HG03045 (cell line): Measurements from ENCODE around the gene NRSN1.

Source experiments
- ATAC-seq: cut with Tn5 transposase; IDR thresholded peaks from one replicate; pipeline ENCODE4 v1.9.1; 2021; ENCODE audit warnings: mild to moderate bottlenecking, moderate library complexity; ENCODE audit not compliant: unreplicated experiment

The NRSN1 gene, protein sequence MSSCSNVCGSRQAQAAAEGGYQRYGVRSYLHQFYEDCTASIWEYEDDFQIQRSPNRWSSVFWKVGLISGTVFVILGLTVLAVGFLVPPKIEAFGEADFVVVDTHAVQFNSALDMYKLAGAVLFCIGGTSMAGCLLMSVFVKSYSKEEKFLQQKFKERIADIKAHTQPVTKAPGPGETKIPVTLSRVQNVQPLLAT

DNA sequence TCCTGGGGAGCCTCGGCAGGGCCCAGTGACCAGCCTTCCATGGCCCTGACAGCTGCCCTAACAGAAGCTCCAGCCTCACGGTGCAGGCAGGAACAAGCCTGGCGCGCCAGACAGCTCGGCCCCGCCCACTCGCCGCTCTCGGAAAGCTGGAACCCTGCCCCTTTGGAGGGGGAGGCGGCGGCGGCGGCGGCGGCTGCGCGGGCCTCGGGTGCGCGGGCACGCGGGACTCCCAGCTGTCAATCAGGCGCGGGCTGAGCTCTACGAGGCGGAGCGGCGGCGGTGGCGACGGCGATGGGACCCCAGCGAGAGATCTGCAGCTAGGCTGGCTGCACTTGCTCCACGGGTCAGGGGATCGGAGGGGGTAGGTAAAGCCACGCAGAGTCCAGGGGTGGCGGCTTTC is at the start of gene NRSN1:
NRSN1 (plus strand) TSS at position 236 of the 400 bp plus-strand sequence. CDS start 8,113 bp downstream, outside the sequence.
- no peak for ATAC-seq

DNA sequence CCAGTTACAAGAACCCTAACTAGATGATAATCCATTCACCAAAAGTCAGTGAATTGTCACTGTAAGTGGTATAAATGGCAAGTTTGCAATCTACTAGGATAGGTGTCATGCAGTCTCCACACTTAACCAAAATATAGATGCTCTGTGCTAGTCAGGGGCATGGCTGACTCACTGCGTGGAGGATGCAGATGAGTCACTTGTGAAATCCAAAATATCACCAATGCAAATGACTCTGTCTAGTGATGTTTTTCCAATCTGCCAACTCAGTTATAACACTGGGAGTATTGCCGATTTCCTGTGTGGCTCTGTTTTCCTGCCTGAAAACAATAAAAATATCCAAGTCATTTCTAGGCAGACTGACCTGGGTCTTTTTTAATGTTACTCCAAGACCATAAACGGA is 47.8 kb upstream of the NRSN1 start:
- ATAC-seq = no peak

DNA sequence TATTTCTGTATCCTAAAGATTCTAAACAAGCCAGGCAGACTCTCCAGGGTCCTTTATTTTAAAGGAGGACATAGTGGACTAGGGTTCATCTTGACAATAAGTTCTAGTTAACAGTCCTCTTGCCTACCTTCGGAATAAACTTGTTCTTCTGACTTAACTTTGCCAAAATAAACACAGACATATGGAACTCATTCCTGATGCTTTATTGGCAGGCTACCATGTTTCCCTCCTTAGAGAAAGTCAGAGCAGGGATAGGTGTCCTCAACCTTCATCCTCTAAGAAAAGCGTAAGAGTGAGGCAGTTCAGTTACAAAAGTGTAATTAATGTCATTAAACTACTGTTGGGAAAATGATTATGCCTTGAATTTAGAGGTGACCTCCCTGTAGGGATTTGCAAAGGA is 46.9 kb upstream of the NRSN1 start:
- ATAC-seq = no peak

DNA sequence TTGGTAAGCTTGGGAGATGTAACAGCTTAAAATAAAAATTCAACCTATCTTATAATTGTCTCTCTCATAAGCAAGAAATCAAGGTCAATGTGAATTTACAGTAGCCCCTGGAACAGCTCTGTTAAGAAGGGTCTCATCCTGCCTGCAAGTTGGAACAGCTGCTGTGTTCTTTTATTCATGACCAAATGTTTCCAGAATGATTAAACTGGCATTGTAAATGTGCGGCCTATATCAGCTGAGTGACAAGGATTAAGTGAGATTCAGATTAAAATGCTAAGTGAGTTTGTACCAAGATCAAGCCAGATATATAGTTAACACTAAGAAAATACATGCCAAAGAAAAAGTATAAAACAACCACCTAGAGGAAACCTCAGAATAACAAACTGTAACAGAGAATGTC is 45.3 kb upstream of the NRSN1 start:
- no peak for ATAC-seq

DNA sequence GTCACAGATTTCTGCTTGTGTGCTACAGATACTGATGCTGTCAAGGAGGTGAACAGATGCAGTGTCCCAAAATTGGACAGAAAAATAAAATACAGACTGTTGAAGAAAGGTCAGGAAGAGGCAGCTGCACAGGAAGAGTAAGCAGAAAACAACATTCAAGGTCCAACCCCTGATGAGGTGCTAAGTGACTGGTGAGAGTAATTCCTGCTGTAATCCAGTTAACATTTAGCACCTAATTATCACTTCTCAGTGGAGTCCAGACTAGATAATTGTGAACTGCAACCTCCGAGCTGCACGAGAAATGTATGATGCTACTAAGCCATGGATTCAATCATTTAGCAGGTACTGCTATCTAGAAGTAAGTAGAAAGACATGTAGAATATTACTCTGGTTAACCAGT is 36.3 kb upstream of the NRSN1 start:
- no peak for ATAC-seq

DNA sequence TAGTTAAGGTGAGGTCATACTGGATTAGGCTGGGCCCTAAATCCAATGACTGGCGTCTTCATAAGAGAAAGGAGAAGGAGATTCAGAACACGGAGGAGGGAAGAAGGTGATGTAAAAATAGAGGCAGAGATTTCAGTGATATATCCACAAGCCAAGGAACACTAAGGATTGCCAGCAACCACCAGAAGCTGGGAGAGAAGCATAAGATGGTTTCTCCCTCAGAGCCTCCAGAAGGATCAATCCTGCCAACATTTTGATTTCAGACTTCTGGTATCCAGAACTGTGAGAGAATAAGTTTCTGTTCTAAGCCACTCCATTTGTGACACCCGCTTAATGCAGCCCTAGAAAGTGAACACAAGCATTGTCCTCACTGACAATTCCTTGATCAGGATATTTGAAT is 33.6 kb upstream of the NRSN1 start:
- ATAC-seq = no peak

DNA sequence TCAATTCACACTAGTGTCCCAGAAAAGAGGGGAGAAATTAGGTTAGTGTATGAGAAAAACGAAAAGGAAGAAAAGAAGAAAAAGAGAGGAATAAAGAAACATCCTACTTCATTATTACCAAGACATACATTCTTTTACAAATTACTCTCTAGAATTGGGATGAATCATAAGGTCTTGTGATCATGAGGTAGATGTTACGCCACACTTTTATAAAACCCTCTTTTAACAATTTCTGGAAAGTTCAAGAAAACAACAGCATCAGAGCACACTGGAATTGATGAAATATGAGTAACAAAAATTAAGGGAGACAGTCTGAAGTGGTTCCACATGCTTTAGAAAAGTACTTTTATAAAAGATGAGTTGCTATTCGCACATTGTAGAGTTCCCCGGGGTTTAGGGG is 32.6 kb upstream of the NRSN1 start:
- ATAC-seq = no peak

DNA sequence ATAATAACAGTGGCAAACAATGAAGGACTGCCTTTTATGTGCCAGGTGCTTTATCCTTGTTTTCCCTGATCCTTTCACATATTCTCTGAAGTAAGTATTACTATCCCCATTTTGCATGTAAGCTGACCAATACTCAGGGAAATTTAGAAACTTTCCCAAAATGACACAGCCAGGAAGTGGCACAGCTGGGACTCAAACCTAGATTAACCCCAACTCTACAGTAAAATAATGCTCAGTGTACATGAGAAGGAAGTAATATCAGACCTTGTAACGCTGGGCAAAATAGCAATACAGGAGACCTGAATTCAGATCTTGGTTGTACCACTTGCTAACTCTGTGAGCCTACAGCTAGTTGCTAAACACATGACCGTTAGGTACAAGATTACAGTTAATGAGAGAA is 26.8 kb upstream of the NRSN1 start:
- ATAC-seq = no peak

DNA sequence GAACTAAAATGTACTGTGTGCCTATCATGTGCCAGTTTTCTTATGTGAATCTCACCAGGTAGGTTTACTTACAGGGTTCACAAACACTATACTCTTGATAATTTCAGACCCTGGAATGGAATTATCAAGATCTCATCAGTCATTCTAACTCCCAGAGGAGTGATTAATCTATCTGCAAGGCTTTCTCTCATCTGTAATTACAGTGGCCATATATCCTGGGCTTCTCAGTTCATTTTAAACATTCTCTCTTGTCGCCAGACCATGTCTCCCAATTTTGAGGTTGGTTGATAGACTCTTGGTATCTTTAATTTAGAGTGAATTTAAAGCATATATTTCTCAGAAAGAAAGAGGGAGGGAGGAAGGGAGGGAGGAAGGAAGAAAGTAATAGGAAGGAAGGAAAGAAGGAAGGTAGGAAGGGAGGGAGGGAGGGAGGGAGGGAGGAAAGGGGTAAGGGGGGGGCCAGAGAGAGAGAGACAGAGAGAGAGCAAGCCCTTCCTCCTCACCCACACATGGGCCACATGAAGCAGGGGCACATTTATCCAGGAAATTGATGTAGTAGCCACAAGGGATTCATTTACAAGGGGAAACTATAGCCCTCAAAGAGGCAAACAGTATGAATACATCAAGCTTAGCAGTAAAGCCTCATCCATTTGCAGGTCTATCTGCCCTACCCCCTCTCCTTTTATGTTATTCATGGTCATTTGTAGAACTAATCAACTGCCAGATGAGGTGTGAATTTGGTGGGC is 25.8 kb upstream of the NRSN1 start:
- ATAC-seq = no peak

DNA sequence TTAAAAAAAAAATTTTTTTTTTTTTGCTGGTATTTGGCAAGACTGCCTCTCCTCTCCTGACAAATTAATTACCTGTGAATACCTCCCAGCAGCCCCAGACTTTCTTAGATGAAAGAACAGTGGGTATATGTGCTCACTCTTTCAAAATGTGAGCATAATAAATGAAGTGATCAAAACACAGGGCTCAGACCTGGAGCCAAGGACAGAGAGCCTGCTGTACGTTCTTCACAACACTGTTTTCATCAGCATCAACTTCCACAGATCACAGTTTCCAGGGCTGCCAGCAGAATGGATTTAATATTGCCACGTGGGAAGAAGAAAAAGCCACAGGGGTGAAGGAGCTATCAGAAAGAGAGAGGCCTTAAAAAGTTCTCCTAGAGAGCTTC is 25.3 kb upstream of the NRSN1 start:
- no peak for ATAC-seq

DNA sequence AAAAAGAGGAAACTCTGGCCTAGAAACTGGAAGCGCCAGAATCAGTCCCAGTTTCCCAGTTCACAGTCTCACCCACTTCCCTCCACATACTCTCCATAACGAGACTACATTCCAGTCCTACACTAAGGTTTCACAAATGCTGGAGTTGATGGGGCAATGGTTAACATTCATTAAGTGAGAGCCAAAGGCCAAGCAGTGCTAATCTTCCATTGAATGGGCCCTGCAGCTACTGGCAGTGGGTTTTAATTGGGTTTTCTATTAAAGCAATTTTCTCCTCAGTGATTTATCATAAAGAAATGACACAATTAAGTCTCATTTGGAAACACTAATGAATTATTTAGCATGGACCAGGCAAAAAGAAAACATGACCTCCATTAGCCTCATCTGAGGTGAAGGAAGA is 20.8 kb upstream of the NRSN1 start:
- no peak for ATAC-seq

DNA sequence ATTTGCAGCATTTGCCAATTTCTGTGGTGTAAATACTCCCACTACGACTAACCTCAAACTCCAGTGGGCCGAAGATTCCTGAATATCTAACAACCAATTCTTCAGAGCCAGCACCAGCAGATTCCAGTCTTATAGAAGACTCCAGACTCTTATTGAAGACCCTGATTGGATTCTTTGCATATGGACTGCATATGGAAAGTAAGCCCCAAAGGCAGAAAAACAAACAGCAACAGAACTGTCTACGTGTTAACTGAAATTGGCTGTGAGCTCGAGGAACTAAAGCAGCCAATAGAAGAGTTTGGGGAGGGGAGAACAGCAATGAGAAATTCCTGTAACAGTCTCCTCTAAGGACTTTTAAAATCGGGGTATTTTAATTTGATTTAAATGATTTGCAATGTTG is 19.7 kb upstream of the NRSN1 start:
- ATAC-seq = no peak

DNA sequence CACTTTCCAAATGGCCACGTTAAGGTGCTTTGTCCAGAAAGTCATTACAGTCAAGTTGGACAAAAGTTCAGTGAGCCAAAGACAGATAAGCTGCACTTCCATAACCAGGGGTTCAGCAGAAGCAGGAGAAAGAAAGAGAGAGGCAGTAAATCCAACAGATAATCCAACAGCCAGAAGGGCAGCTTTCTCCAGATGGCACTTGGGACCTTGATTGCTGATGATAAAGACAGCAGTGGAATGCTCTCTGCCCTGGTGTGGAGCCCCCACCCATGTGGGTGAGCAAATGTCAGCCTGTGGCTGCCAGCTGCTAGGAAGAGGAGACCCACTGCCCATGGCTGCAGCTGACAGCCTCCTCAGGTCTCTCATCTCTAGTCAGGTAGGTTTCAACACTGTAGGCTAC is 18.7 kb upstream of the NRSN1 start:
- no peak for ATAC-seq

DNA sequence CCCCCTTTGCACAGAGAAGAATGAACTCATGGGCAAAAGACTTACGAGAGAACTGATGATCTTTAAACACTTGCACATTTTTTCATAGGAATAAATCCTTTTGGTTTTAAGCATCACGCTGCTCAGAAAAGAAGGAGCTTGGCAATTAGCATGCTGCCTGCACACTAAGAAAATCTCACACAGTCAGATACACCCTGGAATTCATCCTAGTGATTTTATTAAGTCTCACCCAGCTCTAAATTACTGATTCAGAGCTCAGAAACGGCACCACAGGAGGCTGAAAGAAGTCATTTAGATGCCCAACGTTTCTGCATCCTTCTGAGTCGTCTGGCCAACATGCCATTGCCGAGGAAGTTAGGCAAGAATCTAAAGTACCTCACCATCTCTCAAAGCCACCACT is 18.0 kb upstream of the NRSN1 start:
- no peak for ATAC-seq

DNA sequence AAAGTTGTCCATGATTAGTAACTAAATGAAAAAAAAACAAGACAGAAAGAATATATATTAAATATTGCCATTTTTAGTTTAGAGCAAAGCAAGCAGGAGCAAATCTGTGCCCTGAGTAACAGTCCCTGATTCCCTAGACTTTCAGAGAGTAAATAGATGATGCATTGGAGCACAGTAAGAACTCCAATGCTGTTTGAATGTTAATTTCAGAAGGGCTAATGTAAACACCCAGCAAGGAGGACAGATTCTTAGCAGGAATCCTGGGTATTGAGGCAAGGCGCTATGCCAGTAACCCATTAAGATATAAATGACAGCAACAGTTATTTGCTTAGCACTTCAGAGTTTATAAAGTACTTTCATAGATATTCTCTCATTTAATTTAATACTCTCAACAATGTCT is 15.6 kb upstream of the NRSN1 start:
- no peak for ATAC-seq

DNA sequence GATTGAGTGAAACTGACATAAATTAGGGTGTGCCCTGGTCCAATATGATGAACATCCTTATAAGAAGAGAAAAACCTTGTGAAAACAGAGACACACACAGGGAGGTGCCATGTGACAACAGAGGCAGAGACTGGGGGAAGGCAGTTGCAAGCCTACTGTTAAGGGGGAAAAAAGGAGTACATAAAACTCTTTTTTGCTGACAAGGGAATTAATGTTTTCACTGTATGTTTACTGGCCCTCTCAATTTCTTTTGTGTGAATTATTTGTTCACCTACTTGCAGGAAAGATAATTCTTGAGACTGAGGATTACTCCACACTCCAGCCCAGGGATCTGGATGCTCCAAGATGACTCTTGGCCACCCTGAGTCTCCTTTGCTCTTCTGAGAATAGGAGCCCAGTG is 12.1 kb upstream of the NRSN1 start:
- ATAC-seq = no peak

DNA sequence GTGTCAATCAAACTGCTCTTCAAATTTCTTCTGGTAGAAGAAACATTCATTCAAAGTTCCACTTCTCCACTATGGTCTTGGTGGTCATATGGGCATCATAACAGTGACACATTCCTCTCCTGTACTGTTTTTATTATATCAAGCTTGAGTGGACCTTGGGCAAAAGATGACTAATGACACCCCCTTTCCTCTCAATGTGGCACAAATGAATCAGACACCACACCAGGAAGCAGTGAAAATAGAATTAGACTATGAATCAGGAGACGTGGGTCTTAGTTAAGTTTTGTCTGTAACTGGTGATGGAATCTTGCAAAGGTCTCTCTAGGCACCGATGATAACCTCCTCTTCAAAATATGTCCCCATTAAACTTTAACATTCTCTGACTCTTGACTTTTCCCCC is 9.0 kb upstream of the NRSN1 start:
- ATAC-seq = no peak

DNA sequence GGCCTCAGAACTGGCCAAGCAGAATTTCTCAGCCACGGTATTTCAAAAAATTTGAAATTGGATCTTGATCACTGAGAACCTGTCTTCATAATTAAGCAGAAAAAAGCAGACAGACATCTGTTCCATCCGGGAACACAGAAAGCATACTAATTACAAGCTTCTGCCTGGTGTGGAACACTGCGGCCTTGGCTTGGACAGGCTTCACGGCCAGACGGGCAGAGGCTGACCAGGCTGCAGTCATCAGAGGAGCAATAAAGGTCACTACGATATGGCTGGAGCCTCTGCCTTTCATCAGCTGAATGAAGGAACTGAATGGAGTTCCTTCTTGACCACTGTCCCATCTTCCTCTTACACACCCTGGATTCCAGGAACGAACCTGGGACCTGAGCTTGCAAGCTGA is 3.9 kb upstream of the NRSN1 start:
- ATAC-seq = no peak

DNA sequence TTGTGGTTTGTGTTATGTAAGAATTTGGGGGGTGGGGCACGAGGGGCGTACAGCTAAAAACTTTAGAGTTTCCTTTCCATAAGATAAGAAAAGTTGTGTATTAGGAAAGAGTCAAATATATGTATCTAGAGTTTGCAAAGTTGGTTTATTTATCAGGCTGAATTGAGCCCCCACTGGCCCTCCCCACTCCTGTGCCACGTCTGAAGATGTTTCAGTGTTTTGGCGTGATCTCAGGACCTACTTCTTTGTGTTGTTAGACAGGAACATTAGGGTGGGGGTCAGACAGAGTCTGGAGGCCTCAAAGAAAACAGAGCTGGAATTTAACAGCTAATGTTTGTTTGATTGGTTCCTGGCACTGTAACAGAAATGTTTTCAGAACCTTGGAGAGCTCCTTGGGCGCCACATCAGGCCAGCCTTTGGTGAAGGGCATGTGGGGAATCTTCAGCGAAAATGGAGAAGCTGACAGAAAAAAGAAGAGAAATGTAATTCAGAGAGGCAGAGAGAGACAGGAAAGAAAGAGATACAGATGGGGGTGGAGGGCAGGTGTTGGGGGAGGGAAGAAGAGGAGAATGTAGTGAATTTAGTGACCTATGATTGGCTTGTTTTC is 674 bp downstream of the NRSN1 start:
- no peak for ATAC-seq

DNA sequence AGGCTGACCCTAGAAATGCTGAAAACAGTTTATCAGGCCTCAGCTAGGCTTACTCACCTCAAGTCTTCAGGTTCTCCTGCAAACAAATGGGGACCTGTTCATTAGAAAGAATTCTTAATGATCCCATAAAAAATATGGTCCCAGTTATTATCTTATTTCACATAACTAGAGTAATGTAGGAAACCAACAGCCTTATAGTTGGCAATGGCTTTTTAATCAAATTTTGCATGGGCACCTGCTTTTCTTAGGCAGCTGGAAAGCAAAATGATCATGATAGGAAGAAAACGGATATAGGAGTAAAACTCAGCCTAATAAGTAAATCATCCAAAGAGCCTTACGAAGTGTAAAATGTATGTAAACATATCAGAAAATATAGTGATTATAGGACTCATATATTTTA is 1.3 kb downstream of the NRSN1 start:
- no peak for ATAC-seq

DNA sequence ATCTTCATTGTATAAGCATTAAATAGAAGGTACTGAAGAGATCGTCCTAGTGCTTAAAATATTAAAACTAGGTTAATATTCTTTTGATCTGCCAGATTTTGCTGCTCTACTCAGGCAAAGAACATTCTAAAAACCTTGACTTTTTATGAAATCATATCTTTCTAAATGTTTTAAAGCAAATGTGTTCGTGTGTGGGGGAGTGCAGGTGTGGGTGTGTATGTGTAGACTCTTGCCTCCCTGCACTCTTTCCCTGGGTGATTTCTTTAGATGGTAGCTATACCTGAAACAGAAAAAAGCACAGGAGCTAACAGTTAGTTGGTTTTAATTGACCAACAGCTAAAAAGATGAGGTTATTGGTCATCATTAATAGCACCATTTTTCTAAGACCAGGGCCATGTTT is 5.7 kb downstream of the NRSN1 start:
- no peak for ATAC-seq

DNA sequence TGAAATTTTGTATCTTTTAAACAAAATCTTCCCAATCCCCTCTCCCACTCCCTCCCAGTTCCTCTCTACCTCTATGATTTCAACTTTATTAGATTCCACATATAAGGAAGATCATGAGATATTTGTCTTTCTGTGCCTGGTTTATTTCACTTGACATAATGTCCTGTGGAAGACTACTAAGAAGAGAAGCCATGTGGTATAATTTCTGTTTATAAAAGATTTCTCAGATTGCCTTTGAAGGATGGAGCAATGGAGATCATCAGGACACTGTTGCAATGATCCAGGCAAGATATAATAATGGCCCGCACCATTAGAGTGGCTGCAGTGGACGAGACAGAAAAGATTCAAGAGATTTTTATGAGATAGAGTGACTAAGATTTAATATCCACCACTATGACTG is 13.1 kb downstream of the NRSN1 start:
- no peak for ATAC-seq

DNA sequence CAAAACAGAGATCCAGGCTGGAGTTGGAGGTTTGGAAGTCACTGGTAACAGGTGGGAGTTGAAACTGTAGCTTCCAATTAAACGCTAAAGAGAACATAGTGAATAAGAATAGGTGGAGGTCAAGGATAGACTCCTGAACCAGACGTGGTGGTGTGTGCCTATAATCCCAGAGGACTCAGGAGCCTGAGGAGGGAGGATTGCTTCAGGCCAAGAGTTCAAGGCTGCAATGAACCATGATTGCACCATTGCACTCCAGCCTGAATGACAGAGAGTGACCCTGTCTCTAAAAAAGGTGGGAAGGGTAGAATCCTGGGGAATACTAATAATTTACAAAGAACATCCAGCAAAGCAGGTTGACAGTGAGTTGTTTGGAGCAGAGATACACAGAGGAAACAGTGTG is 13.6 kb downstream of the NRSN1 start:
- ATAC-seq = no peak
